SK-N-SH (cell line): Measurements from ENCODE around the gene HOXA6. TPM values are rescaled to one million over a fixed set of nuclear protein-coding genes. Genes with fewer than 3 reads are reported as not detected.
A peak's percentile ranks its signal among the peaks of the same experiment; 100 is the strongest.

Experiments used
- CTCF ChIA-PET: fragments of 300-600, 350-600 bp; formaldehyde crosslinking; extraction: SDS; loops from one replicate; lab custom pipeline; 2021; lab: Yijun Ruan, JAX
- POLR2A ChIA-PET: fragments of 350-600 bp; sonication (Branson Sonifier 250); formaldehyde crosslinking; extraction: SDS; loops from one replicate; lab custom pipeline; 2020; ENCODE audit warnings: antibody characterized with exemption, inconsistent platforms; lab: Yijun Ruan, JAX
- DNase-seq: peaks from one replicate; pipeline ENCODE4 v3.0.0; 2012
- H2AFZ ChIP-seq: fragments of 200-600 bp; sonication (generic); 2 replicates; pipeline ENCODE4 v1.8.1; 2016; ENCODE audit warnings: antibody characterized with exemption, mild to moderate bottlenecking, low read depth
- H3F3A ChIP-seq: fragments of 200-600 bp; sonication (generic); replicated peaks from 2 replicates; pipeline ENCODE3; 2016; ENCODE audit warnings: antibody characterized with exemption, mild to moderate bottlenecking; ENCODE audit not compliant: insufficient read depth
- H3K27ac ChIP-seq, 2 experiments: fragments of 200-500 bp in 1 of 2; fragments of 200-600 bp in 1 of 2; sonication (Bioruptor generic) in 1 of 2; sonication (generic), shearing (Covaris generic) in 1 of 2; 2 replicates each; pipeline versions ENCODE4 v1.5.1 to v1.6.1; 2014 to 2016; ENCODE audit warnings: low read depth in 2 of 2, inconsistent platforms in 1 of 2, low read length in 1 of 2, mild to moderate bottlenecking in 1 of 2, mixed read lengths in 1 of 2
- H3K27me3 ChIP-seq: fragments of 200-600 bp; sonication (generic), shearing (Covaris generic); 2 replicates; pipeline ENCODE4 v1.6.1; 2016; ENCODE audit warnings: mixed run types; ENCODE audit not compliant: insufficient read depth
- H3K36me3 ChIP-seq, 2 experiments: fragments of 200-500 bp in 1 of 2; fragments of 200-600 bp in 1 of 2; sonication (Bioruptor generic) in 1 of 2; sonication (generic) in 1 of 2; replicated peaks in 1 of 2; 2 replicates each; pipeline versions ENCODE3 to v1.5.1; 2014 to 2016; ENCODE audit warnings: low read length in 1 of 2, mild to moderate bottlenecking in 1 of 2; ENCODE audit not compliant: insufficient read depth in 2 of 2, control insufficient read depth in 1 of 2
- H3K4me1 ChIP-seq, 2 experiments: fragments of 200-500 bp in 1 of 2; fragments of 200-600 bp in 1 of 2; sonication (Bioruptor generic) in 1 of 2; sonication (generic), shearing (Covaris generic) in 1 of 2; 2 replicates each; pipeline versions ENCODE4 v1.5.1 to v1.6.1; 2014 to 2016; ENCODE audit warnings: low read depth in 1 of 2, low read length in 1 of 2, mixed run types in 1 of 2; ENCODE audit not compliant: insufficient read depth in 2 of 2, control insufficient read depth in 1 of 2
- H3K4me2 ChIP-seq: fragments of 200-600 bp; sonication (generic), shearing (Covaris generic); 2 replicates; pipeline ENCODE4 v1.6.1; 2017; ENCODE audit warnings: mixed run types
- H3K4me3 ChIP-seq, 2 experiments: fragments of 200-500 bp in 1 of 2; fragments of 200-600 bp in 1 of 2; sonication (Bioruptor generic) in 1 of 2; sonication (generic), shearing (Covaris generic) in 1 of 2; 2 replicates each; pipeline versions ENCODE4 v1.5.1 to v1.8.1; 2014 to 2016; ENCODE audit warnings: low read depth in 2 of 2, inconsistent platforms in 1 of 2, low read length in 1 of 2, mild to moderate bottlenecking in 1 of 2, mixed read lengths in 1 of 2, moderate library complexity in 1 of 2
- H3K79me2 ChIP-seq: fragments of 200-600 bp; sonication (generic); 2 replicates; pipeline ENCODE4 v1.8.1; 2017; ENCODE audit warnings: mild to moderate bottlenecking; ENCODE audit not compliant: insufficient read depth
- H3K9ac ChIP-seq: fragments of 200-600 bp; sonication (generic); 2 replicates; pipeline ENCODE4 v1.6.1; 2017; ENCODE audit warnings: mixed run types
- H3K9me2 ChIP-seq: fragments of 200-600 bp; sonication (generic); 2 replicates; pipeline ENCODE4 v1.6.1; 2017; ENCODE audit warnings: mixed run types
- H3K9me3 ChIP-seq: fragments of 200-600 bp; sonication (generic); 2 replicates; pipeline ENCODE4 v1.6.1; 2017; ENCODE audit warnings: mixed run types, mild to moderate bottlenecking, moderate library complexity
- H4K20me1 ChIP-seq: fragments of 200-600 bp; sonication (generic); 2 replicates; pipeline ENCODE4 v1.6.1; 2017; ENCODE audit warnings: mild to moderate bottlenecking, mixed run types; ENCODE audit not compliant: insufficient read depth
- CHD2 ChIP-seq: fragments of 150-350 bp; IDR thresholded peaks from 2 replicates; pipeline ENCODE4 v1.6.1; 2018; ENCODE audit warnings: low read length; ENCODE audit not compliant: partially characterized antibody
- EP300 ChIP-seq, 2 experiments: IDR thresholded peaks; 2 replicates each; pipeline versions ENCODE4 v1.4.0 to v1.6.1; 2012; ENCODE audit warnings: borderline replicate concordance in 1 of 2, low read depth in 1 of 2, low read length in 1 of 2
- FOSL2 ChIP-seq: IDR thresholded peaks from 2 replicates; pipeline ENCODE4 v1.4.0; 2012; ENCODE audit warnings: low read depth, mild to moderate bottlenecking, moderate library complexity, borderline replicate concordance
- FOXM1 ChIP-seq: IDR thresholded peaks from 2 replicates; pipeline ENCODE4 v1.4.0; 2012; ENCODE audit warnings: low read depth, mild to moderate bottlenecking
- JUND ChIP-seq: IDR thresholded peaks from 2 replicates; pipeline ENCODE4 v1.4.0; 2012
- NFIC ChIP-seq: IDR thresholded peaks from 2 replicates; pipeline ENCODE4 v1.4.0; 2012; ENCODE audit warnings: borderline replicate concordance
- RAD21 ChIP-seq: IDR thresholded peaks from 2 replicates; pipeline ENCODE4 v1.6.1; 2012; ENCODE audit warnings: mild to moderate bottlenecking, low read length
- RCOR1 ChIP-seq: fragments of 150-350 bp; IDR thresholded peaks from 2 replicates; pipeline ENCODE4 v1.6.1; 2017; ENCODE audit warnings: antibody characterized with exemption, low read length
- RXRA ChIP-seq: IDR thresholded peaks from 2 replicates; pipeline ENCODE4 v1.4.0; 2012; ENCODE audit warnings: low read depth, mild to moderate bottlenecking, borderline replicate concordance
- SIN3A ChIP-seq: IDR thresholded peaks from 2 replicates; pipeline ENCODE4 v1.6.1; 2012; ENCODE audit warnings: low read depth, mild to moderate bottlenecking, low read length, moderate library complexity, borderline replicate concordance
- SMC3 ChIP-seq: IDR thresholded peaks from 2 replicates; pipeline ENCODE4 v1.6.1; 2012; ENCODE audit warnings: low read depth, low read length, improper control_type of control experiment
- TEAD4 ChIP-seq: IDR thresholded peaks from 2 replicates; pipeline ENCODE4 v1.4.0; 2012; ENCODE audit warnings: mild to moderate bottlenecking, borderline replicate concordance; ENCODE audit not compliant: insufficient read depth
- USF1 ChIP-seq: IDR thresholded peaks from 2 replicates; pipeline ENCODE4 v1.4.0; 2012; ENCODE audit warnings: low read depth, borderline replicate concordance
- USF2 ChIP-seq: fragments of 150-350 bp; IDR thresholded peaks from 2 replicates; pipeline ENCODE4 v1.6.1; 2017; ENCODE audit warnings: antibody characterized with exemption, low read length, low read depth, borderline replicate concordance
- YY1 ChIP-seq: IDR thresholded peaks from 2 replicates; pipeline ENCODE4 v1.4.0; 2012; ENCODE audit warnings: low read depth, mild to moderate bottlenecking
- ZBTB33 ChIP-seq: IDR thresholded peaks from 2 replicates; pipeline ENCODE4 v1.4.0; 2012; ENCODE audit warnings: low read depth, borderline replicate concordance
- WGBS: methylation state at CpG from one replicate; pipeline ENCODE4 v1.1.6; 2017; ENCODE audit warnings: low lambda C conversion rate; 5-methylcytosine and 5-hydroxymethylcytosine counted together
- polyA plus RNA-seq, 3 experiments: library from polyadenylated mRNA; depleted of rRNA; stranded (reverse); fragments of >200 nt; gene quantifications; 2 replicates each; pipeline ENCODE4 v1.2.3, GENCODE V29; 2012

Gene HOXA6
- polyA plus RNA-seq, 1 of the 3 experiments (the other 2 are of a cell fraction): not detected

- TF ChIP-seq USF1 (no peak), NFIC (no peak), FOXM1 (no peak), RXRA (no peak)
- TF ChIP-seq, all 33 proteins: peak for 0
Measured at GRCh38 chr7:27185854-27186667, 38.5 kb upstream of the HOXA6 start (continued).

- Histone ChIP-seq H4K20me1 (peaks cover 30% of the 10 kb centered on the region), H3K9me3 (no peaks in the 10 kb centered on the region), H3K27ac (no peak within 1 kb of the TSS), H2AFZ (peak within 1 kb of the TSS; percentile 53; the same call in 1 of the 2 replicates), H3K79me2 (no peaks in the 10 kb centered on the region), H3K4me1 (peaks cover 4 to 7% of the 10 kb centered on the region in 2 experiments; a peak in 1 of 4 replicates), H3K36me3 (no peaks in the 10 kb centered on the region), H3K27me3 (peaks cover 98% of the 10 kb centered on the region), H3K4me2 (peak within 1 kb of the TSS; percentile 73), H3K9me2 (no peaks in the 10 kb centered on the region), H3K9ac (no peak within 1 kb of the TSS), H3F3A (peaks cover 11% of the 10 kb centered on the region), H3K4me3 (peak within 1 kb of the TSS; percentile 37 to 45; a peak in 3 of 4 replicates)
- CTCF ChIA-PET: interaction anchor here (0.6 to 10.7 kb wide), 8 partner anchors 7 to 912 kb away, joined by 3 to 84 read pairs (median 10); partner anchors contain the start of gene HOXA5
- DNase-seq: no peak
- TF ChIP-seq RAD21 (no peak), NFIC (no peak), ZBTB33 (no peak), CHD2 (no peak), FOSL2 (no peak), SIN3A (no peak), TEAD4 (no peak), USF1 (no peak; the same call in 1 of the 2 replicates), FOXM1 (no peak), SMC3 (no peak), USF2 (no peak), JUND (no peak), EP300 (IDR thresholded peaks at IDR 0.05; ENCODE audit: borderline replicate concordance in 1 of 2, low read depth in 1 of 2, low read length in 1 of 2) (no peak), YY1 (no peak), RCOR1 (no peak)
- WGBS: 26% methylated on average over 42 of the region's 43 CpGs
- POLR2A ChIA-PET: no interaction called here
Measured at GRCh38 chr7:27185013-27185853, 37.7 kb upstream of the HOXA6 start, which contains the start of gene HOXA11. TSS of gene HOXA11 (minus strand) at chr7:27185232. CDS start at chr7:27185144, 88 bp downstream.
